Measurements from ENCODE around the gene PCMT1.

- TF ChIP-seq CTCF (optimal IDR thresholded peaks at IDR 0.05 in 1 of 3, IDR thresholded peaks at IDR 0.05 in 1 of 3, conservative IDR thresholded peaks at IDR 0.05 in 1 of 3; ENCODE audit: extremely low read depth in 1 of 3, insufficient read depth in 2 of 3, low read length in 3 of 3) (no peak), EZH2 (IDR thresholded peaks at IDR 0.05; ENCODE audit: low read length) (no peak)
These were observed 28.1 kb downstream of the PCMT1 start for GRCh38 chr6:149777624-149778023.
